ENCODE measurements around the gene TCP10L. TPM values are rescaled to one million over a fixed set of nuclear protein-coding genes. Genes with fewer than 3 reads are reported as not detected.
A peak's percentile ranks its signal among the peaks of the same experiment; 100 is the strongest.
"Not testable (repeated sequence)": the region's sequence is repeated elsewhere in the genome, so short reads cannot be mapped to it uniquely, and the experiment has no call there.

TCP10L gene
- total RNA-seq, 4 donors from 2014 or later = 1.0 to 10.3 (median 2.4) TPM

DNA sequence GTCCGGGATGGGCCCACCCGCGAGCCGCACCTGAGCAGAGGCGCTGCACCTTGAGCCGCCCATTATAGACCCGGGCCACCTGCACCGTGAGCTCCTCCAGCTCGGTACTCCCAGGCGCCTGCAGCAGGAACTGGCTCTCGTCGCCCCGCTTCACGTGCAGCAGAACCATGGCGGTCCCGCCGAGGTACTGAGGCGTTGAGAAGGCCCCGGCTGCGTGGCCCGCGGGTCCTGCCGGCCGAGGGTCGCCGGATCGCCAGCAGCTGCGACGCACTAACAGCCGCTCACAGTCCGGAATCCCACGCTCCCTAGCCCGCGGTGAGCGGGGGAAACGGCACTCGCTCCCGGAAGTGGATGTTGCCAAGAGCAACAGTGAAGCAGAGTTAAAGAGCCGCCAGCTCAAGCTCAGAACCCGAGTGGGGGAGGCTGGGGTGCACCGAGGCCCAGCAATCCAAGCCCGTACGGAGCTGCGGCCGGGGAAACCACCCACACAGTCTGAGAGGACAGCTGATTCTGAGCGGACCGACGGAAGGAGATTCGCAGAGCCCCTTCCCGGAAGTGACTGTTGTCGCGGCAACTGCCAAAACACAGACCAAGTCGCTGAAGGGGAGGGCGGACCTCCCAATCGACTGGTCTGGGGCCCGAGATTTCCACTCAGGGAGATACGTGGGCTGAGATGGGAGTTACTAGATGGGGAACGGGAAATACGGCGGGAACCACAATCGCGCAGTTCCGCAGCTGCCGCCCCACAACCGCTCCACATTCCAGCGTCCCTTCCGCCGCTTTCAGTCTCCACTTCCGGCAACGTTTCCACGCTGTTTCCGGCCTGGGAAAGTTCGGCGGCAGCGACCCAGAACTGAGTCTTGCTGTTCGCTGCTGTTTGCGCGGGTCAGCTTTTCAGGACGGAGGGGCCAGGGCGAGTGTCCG is 27.0 kb upstream of the TCP10L start, which contains the start of gene CFAP298:
CFAP298 (minus strand) TSS at position 303 of the 924 bp plus-strand sequence; CDS start at position 169, 134 bp downstream.
- Histone ChIP-seq H3K36me3 (peaks cover 0 to 28% (median 0%) of the 10 kb centered on the region in 3 donors), H3K27ac (peak within 1 kb of the TSS; percentile 88 to 99 (median 93)), H3K27me3 (no peaks in the 10 kb centered on the region), H3K4me3 (peak within 1 kb of the TSS; percentile 73 to 98 (median 92)), H3K9me3 (no peaks in the 10 kb centered on the region), H3K4me1 (peaks cover 0 to 26% (median 8%) of the 10 kb centered on the region in 4 donors)
- peak; percentile 55 to 73 for DNase-seq (ENCODE audit: low spot score in 2 of 2)
- TF ChIP-seq POLR2A (IDR thresholded peaks at IDR 0.05) (peak in 1 of 2 donors; percentile 13), EP300 (IDR thresholded peaks at IDR 0.05) (peak in 1 of 2 donors; percentile 84), CTCF (IDR thresholded peaks at IDR 0.05) (peak in 1 of 5 experiments; percentile 16)
- 0 to 2% methylated on average over 50 to 54 of the region's 81 CpGs for WGBS, 2 donors

GRCh38 chr21:32611471-32611997 is 26.2 kb upstream of the TCP10L start:
- no peaks in the 10 kb centered on the region for H3K27me3 ChIP-seq
- H3K4me3 ChIP-seq = peak overlapping the region; percentile 73 to 98 (median 92)
- H3K9me3 ChIP-seq = no peaks in the 10 kb centered on the region
- WGBS, 2 donors = 0 to 1% methylated on average over 28 of the region's 28 CpGs
- peaks cover 0 to 36% (median 0%) of the 10 kb centered on the region in 3 donors for H3K36me3 ChIP-seq
- peak overlapping the region; percentile 88 to 99 (median 93) for H3K27ac ChIP-seq
- DNase-seq (ENCODE audit: low spot score in 2 of 2) = no peak
- no peak for TF ChIP-seq EP300 (IDR thresholded peaks at IDR 0.05)
- no peak for TF ChIP-seq CTCF (IDR thresholded peaks at IDR 0.05)
- H3K4me1 ChIP-seq = peaks cover 0 to 26% (median 8%) of the 10 kb centered on the region in 4 donors

DNA sequence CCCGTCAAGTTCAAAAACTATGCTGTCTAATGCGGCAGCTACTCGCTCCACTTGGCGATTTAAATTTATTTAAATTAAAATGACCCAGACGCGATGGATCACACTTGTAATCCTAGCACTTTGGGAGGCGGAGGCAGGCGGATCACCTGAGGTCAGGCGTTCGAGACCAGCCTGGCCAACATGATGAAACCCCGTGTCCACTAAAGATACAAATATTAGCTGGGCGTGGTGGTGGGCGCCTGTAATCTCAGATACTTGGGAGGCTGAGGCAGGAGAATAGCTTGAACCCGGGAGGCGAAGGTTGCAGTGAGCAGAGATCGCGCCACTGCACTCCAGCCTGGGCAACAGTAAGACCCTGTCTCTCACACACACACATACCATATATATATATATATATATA is 25.6 kb upstream of the TCP10L start:
- not testable (repeated sequence) for H3K27ac ChIP-seq; H3K9me3 ChIP-seq; DNase-seq (ENCODE audit: low spot score in 2 of 2); H3K27me3 ChIP-seq
- H3K36me3 ChIP-seq = peaks cover 0 to 42% (median 0%) of the 10 kb centered on the region in 3 donors
- peaks cover 0 to 26% (median 8%) of the 10 kb centered on the region in 4 donors for H3K4me1 ChIP-seq
- 83 to 85% methylated on average over 17 of the region's 17 CpGs for WGBS, 2 donors
- peak overlapping the region in 2 of 4 donors; percentile 86 to 98 for H3K4me3 ChIP-seq

- Histone ChIP-seq H3K36me3 (peaks cover 0 to 63% (median 14%) of the 10 kb centered on the region in 3 donors), H3K9me3 (no peaks in the 10 kb centered on the region), H3K27ac (no peak overlapping the region), H3K4me3 (no peak overlapping the region), H3K27me3 (no peaks in the 10 kb centered on the region), H3K4me1 (peaks cover 0 to 26% (median 8%) of the 10 kb centered on the region in 4 donors)
- 85 to 88% methylated on average over 5 of the region's 5 CpGs for WGBS, 2 donors
- TF ChIP-seq EP300 (IDR thresholded peaks at IDR 0.05) = no peak
- no peak for TF ChIP-seq POLR2A (IDR thresholded peaks at IDR 0.05)
- TF ChIP-seq CTCF (IDR thresholded peaks at IDR 0.05) = no peak
- no peak for DNase-seq (ENCODE audit: low spot score in 2 of 2)
Observed at GRCh38 chr21:32608851-32609250, 23.5 kb upstream of the TCP10L start.

DNA sequence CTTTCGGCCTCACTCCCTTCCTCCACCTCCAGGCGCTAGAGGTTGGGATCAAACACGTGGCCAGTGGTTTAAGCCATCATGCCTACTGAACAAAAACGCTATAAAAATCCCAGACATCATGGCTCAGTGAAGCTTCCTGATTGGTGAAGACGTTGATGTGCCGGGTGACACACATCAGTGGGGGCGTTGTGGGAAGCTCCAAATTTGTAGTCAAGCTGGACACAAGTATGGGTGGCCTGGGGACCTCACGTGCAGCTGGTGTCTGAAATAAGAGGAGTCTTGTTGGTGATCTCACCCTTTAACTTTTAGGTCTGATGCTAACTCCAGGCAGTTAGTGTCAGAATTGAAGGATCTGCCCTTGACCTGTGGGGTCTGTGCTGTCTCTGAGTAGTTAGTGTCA is 20.1 kb upstream of the TCP10L start:
- H3K4me1 ChIP-seq = peaks cover 0 to 7% (median 0%) of the 10 kb centered on the region in 4 donors
- H3K27ac ChIP-seq = no peak overlapping the region
- H3K4me3 ChIP-seq = no peak overlapping the region
- no peaks in the 10 kb centered on the region for H3K27me3 ChIP-seq
- WGBS, 2 donors = 77 to 80% methylated on average over 8 of the region's 8 CpGs
- TF ChIP-seq EP300 (IDR thresholded peaks at IDR 0.05) = no peak
- no peak for DNase-seq (ENCODE audit: low spot score in 2 of 2)
- no peaks in the 10 kb centered on the region for H3K9me3 ChIP-seq
- H3K36me3 ChIP-seq = peaks cover 3 to 89% (median 22%) of the 10 kb centered on the region in 3 donors

DNA sequence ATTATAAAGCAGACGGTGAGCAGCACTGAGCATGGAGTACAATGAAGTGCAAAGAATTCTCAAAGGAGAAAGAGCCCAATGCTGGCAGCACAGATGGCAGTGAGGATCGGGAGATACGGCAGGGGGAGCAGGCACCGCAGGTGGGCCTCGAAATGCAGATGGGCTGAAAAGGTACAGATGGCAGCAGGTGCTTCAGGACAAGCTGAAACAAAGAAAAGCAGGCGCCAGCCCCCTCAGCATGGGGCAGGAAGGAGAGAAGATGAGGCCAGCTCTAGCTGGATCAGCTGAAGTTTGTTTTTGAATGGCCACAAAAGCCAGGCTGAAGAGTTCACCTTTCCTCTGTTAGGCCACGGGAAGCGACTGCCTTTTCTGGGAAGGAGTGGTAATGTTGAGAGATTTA is 19.1 kb upstream of the TCP10L start:
- 64 to 69% methylated on average over 8 of the region's 8 CpGs for WGBS, 2 donors
- Histone ChIP-seq H3K36me3 (peaks cover 3 to 92% (median 22%) of the 10 kb centered on the region in 3 donors), H3K27ac (no peak overlapping the region), H3K9me3 (no peaks in the 10 kb centered on the region), H3K4me3 (no peak overlapping the region), H3K27me3 (no peaks in the 10 kb centered on the region), H3K4me1 (no peaks in the 10 kb centered on the region)
- TF ChIP-seq CTCF (IDR thresholded peaks at IDR 0.05) = no peak
- TF ChIP-seq EP300 (IDR thresholded peaks at IDR 0.05) = no peak
- no peak for TF ChIP-seq POLR2A (IDR thresholded peaks at IDR 0.05)
- DNase-seq (ENCODE audit: low spot score in 2 of 2) = no peak

All from tibial nerve (tissue), 4 donors.